HG03469 (cell line): ENCODE measurements around the gene ZNF471.

Experiments used
- ATAC-seq: cut with Tn5 transposase; IDR thresholded peaks from one replicate; pipeline ENCODE4 v1.9.1; 2021; ENCODE audit warnings: mild to moderate bottlenecking, moderate library complexity, moderate number of reproducible peaks; ENCODE audit not compliant: unreplicated experiment

ZNF471 gene

DNA sequence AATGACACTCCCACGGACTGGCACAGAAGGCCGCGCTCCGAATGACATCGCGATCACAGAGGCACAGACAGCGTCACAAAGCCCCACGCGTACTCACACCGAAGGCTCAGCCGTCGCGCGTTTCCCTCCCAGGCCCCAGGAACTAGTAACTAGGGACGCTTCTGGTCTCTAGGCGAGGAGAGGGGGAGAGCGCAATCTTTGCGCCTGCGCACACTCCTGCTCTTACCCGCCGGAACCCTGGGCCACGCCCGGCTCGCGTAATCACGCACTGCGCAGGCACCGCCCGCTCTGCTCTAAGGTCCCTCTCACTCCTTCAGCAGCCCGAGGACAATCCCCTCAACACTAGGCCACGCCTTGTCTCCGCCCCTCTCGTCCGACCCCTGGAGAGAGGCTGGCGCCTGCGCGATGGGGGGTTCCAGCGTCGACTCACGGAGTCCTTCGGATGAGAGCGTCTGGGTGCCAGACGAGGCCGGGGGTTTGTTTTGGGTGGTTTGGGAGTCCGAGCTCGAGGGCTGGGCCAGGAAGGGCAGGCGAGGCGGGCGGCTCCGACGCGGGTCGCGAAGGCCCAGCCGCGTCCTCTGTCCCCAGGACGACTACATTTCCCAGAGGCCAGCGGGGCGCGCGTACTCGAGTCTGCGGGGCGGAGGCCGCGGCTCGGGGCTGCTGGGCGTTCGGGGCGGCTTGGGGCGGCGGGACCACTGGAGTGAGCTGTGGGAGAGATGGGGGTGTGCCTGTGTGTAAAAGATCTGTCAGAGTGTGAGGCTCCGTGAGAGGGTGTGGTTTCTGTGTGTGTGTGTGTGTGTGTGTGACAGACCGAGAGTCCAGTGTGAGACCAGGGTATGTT is at the start of gene ZNF471:
ZNF471 (plus strand) TSS at position 410 of the 844 bp plus-strand sequence. CDS start 3,717 bp downstream, outside the sequence.
- ATAC-seq, result no peak

DNA sequence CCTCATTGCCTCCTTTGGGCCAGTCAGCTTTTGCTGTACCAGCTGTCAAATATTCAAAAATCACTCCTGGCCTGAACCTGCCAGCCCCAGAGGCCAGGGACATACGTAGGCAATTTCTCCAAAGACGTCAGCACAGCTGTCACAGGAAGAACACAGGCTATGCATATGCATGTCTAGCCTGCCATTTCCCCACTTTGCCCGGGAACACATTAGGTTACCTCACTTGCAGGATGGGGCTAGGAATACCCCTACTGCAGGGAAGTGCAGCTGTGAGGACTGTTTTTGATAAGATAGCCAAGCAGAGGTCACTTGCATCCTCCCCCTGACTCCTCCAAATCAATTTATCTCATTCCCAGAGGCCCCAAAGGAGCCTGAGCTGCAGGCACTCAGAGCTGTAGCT is 33.3 kb upstream of the ZNF471 start:
- no peak for ATAC-seq

DNA sequence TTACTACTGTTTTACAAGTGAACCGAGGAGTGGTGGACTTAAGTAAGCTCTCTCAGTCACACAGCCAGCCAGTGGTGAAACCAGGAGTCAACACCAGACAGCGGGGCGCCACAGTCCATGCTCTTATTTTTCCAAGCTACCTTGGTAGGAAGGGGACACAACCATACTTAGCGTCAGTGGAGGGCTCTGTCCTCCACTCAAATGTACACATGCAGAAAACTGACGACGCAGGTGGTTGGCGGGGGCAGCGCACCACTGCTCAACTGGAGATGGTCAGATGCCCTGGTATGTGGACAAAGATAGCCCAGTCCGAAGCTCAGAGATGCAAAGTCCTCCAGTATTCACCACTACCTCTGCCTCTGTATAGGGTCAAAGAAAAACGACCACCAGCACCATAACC is 31.6 kb upstream of the ZNF471 start:
- no peak for ATAC-seq

DNA sequence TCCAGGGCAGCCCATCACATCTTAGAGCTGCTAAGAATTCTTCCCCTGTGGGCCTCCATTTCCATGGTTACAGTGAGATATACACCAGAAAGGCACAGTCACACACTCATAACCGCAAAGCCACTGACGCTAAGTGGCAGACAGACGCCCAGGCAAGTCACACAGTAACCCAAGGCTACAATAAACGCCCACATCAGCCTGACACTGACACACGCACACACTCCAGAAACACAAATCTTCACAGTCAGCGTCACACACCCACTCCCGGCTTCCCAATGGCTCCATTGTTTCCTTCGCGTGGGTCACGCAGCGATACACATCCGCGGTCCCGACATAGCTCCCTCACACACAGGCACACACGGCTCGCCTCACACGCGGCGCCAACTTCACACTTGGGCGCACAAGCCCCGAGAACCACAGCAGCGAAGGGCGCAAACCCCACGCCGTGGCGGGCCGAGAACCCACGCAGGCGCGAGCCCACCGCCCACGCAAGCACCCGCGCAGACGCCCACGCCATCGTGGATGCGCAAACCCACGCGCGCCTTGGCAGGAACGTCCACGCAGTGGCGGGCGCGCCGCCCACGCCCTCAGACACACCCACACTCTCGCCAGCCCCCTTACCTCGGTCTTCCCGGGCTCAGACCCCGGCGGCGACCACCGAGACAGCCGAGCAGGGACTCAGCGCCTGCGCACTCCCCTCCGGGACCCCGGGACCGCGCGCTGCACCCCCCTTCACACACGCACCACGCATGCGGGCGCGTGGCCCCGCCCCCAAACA is 30.8 kb upstream of the ZNF471 start, which contains the start of gene ZNF667:
ZNF667 (minus strand) TSS at position 695 of the 778 bp plus-strand sequence. CDS start 14,975 bp downstream, outside the sequence.
- ATAC-seq, result no peak

GRCh38 chr19:56477429-56478338 is 30.0 kb upstream of the ZNF471 start:
- ATAC-seq, result no peak

DNA sequence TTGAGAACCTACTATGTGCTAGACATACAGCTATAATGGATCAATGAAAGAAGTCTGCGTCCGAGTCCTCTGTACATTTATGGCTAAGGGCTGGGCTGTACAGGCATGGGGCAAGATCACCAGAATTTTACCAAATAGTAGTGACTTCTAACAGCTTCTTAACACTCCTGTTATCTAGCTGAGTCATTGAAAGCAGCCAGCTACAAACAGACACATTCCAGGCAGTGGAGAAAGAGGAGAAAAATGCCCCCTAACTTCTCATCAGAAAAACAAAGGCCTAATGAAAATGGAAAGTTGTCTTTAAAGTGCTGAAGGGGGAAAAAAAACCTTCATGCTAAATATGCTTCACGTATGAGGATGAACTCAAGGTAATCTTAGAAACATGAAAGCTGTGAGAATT is 16.3 kb upstream of the ZNF471 start:
- ATAC-seq, result no peak

- no peak for ATAC-seq
These were observed 3.1 kb upstream of the ZNF471 start for GRCh38 chr19:56504581-56504980.

DNA sequence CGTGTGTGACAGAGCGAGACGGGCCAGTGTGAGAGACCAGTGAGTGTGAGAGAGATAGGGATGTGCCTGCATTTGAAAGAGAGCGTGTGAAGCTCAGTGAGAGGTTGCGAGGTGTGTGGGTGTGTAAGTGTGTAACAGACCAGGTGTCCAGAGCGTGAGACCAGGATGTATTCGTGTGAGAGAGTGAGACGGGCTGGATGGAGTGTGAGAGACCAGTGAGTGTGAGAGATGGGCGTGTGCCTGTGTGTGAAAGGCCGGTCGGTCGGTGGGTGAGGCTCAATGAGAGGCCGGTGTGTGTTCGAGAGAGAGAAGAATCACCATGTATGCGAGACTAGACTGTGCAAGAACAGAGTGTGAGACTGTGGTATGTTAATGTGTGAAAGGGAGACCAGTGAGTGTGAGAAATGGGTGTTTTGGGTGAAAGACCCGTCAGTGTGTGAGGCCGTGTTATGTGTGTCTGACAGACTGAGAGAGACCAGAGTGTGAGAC is 679 bp downstream of the ZNF471 start:
- no peak for ATAC-seq

GRCh38 chr19:56525214-56525860 is 17.7 kb downstream of the ZNF471 start:
- ATAC-seq, result no peak

DNA sequence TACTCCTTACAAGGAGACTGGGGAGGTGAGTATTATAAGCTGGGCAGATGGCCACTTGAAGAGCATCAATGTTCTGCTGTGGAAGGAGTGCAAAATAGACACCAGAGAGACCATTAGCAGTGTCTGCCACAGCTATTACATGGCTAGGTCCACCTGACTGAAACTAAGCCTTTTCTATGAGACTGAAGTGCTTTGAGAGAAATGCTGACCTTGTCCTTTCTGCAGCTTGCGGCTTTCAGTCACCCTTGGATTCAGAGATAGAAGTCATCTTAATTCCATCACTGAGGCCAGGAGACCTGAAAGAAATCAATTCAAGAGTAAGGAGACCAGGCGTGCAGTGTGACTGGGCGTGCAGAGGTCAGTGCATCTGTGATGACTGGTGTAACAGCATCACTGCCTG is 29.8 kb downstream of the ZNF471 start:
- ATAC-seq, result no peak

DNA sequence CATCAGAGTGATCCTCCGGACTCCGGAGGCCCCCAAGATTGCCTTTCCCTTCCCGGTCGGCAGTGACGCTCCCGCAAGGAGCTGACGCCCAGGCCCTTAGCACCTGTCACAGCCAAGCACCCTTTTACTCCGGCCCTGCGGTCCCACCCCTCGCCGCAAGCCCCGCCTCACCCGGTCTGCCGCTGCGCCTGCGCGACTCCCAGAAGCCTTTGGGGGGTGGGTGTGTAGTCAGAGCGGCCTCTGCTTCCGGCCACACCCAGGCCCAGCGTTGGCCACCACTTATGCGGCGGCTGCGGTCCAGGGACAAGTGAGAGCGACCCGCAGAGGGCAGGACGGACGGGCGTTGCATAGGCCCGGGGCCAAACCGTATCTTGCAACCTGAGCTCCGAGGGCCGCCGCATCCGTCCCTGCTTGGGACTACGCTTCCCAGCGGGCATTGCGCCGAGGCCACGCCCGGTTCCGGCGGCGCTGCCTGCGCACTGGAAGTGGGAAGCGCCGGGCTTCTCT is 30.7 kb downstream of the ZNF471 start:
- no peak for ATAC-seq

GRCh38 chr19:56538761-56539263 is 31.2 kb downstream of the ZNF471 start, which contains the start of gene ZFP28:
TSS of gene ZFP28 (plus strand) at chr19:56538948. CDS start at chr19:56539019, 71 bp downstream.
- ATAC-seq, result no peak

- ATAC-seq, result no peak
These were observed 36.1 kb downstream of the ZNF471 start for GRCh38 chr19:56543776-56544175.

DNA sequence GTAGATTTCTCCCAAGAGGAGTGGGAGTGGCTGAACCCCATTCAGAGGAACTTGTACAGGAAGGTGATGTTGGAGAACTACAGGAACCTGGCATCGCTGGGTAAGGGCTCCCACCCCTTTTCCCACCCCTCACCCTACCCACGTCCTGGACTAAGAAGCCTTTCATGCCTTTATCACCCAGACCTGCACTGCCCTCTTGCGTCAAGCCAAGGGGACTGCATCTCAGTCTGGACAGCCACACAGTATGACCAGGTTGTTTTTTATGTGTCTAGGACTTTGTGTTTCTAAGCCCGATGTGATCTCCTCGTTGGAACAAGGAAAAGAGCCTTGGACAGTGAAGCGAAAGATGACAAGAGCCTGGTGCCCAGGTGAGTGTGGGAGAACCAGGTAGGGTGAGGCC is 39.9 kb downstream of the ZNF471 start:
- ATAC-seq, result no peak

GRCh38 chr19:56554272-56554869 is 46.7 kb downstream of the ZNF471 start:
- ATAC-seq, result no peak

- ATAC-seq, result no peak
These were observed 55.1 kb downstream of the ZNF471 start for GRCh38 chr19:56562766-56563165.

- peak; percentile 16 for ATAC-seq
These were observed 59.2 kb downstream of the ZNF471 start for GRCh38 chr19:56566904-56567273.

GRCh38 chr19:56567274-56568120 is 59.8 kb downstream of the ZNF471 start, which contains the start of gene ZNF470:
TSS of gene ZNF470 (plus strand) at chr19:56567468. CDS start at chr19:56570312, 2,844 bp downstream.
- ATAC-seq, result peak; percentile 90
